HT-29 (cell line): ENCODE measurements around the gene SSBP4. TPM values are rescaled to one million over a fixed set of nuclear protein-coding genes. Genes with fewer than 3 reads are reported as not detected.

Experiments
- DNase-seq: peaks from one replicate; pipeline ENCODE4 v3.0.0-alpha.2; 2015; ENCODE audit warnings: low spot score
- total RNA-seq: library from RNA; depleted of rRNA; stranded (reverse); fragments of >200 nt; shearing (Covaris generic); gene quantifications from 2 replicates; pipeline ENCODE4 v1.2.3, GENCODE V29; 2014

The SSBP4 gene
- total RNA-seq, 1 experiment from 2014 or later = 87.1 TPM

- no peak for DNase-seq
These were observed 14.0 kb downstream of the SSBP4 start for GRCh38 chr19:18433015-18433691.

DNA sequence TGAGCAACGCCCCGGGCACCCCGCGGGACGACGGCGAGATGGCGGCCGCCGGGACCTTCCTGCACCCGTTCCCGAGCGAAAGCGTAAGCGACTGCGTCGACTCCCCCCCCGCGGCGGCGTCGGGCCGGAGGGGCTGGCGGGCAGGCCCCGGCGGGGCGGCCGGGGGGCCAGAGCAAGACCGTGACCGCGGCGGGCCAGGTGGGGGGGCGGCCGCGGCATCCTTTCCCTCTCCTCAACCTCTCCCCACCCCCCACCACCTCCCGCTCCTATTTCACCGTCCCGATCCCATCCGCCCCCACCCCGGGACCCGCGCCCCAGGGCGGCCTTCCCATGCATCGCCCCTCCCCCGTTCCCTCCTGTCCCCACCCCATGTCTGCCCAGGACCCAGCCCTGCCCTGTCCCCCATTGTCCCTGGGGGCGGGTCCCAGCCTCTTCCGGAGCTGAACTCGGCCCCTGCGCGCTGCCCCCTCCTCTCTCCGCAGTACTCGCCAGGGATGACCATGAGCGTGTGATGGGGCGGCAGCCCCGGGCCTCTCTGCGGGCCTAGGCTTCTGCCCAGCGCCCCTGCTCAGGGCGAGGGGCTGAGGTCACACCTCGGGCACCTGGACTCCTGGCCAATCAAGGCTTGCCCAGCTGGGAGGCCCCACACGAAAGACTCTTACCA is 14.7 kb downstream of the SSBP4 start:
- no peak for DNase-seq

DNA sequence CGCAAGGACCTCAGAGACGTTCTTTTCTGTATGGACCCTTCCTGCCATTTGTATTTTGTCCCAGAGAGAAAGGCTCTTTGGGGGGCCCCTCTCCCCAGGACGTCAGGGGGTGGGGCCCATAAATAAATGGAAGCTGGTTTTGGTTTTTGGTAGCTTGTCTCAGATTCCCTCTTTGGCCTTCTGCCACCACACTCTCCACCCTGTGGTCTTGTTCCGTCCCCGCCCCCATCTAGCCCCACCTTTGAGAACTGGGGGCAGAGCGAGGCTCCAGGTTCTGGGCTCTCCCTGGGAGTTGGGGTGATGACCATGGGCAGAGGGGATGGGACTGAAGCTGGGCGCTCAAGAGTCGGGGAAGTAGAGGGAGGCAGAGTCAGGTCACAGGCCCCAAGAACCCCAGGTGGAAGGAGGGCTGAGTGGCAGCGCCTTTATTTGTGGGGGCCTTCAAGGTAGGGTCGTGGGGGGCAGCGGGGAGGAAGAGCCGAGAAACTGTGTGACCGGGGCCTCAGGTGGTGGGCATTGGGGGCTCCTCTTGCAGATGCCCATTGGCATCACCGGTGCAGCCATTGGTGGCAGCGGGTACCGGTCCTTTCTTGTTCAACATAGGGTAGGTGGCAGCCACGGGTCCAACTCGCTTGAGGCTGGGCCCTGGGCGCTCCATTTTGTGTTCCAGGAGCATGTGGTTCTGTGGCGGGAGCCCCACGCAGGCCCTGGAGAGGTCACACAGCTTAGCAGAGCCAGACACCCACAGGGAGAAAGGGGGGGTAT is 15.4 kb downstream of the SSBP4 start:
- DNase-seq = no peak

- DNase-seq = no peak
These were observed 16.1 kb downstream of the SSBP4 start for GRCh38 chr19:18435178-18435841.

GRCh38 chr19:18435842-18436670 is 16.9 kb downstream of the SSBP4 start:
- no peak for DNase-seq

- DNase-seq = peak; percentile 27
These were observed 17.7 kb downstream of the SSBP4 start for GRCh38 chr19:18436671-18437490.

- no peak for DNase-seq
These were observed 18.5 kb downstream of the SSBP4 start, which contains the start of gene ISYNA1 for GRCh38 chr19:18437491-18438330. Gene ISYNA1 (minus strand): TSS chr19:18438133. CDS start chr19:18437979, 154 bp downstream.

DNA sequence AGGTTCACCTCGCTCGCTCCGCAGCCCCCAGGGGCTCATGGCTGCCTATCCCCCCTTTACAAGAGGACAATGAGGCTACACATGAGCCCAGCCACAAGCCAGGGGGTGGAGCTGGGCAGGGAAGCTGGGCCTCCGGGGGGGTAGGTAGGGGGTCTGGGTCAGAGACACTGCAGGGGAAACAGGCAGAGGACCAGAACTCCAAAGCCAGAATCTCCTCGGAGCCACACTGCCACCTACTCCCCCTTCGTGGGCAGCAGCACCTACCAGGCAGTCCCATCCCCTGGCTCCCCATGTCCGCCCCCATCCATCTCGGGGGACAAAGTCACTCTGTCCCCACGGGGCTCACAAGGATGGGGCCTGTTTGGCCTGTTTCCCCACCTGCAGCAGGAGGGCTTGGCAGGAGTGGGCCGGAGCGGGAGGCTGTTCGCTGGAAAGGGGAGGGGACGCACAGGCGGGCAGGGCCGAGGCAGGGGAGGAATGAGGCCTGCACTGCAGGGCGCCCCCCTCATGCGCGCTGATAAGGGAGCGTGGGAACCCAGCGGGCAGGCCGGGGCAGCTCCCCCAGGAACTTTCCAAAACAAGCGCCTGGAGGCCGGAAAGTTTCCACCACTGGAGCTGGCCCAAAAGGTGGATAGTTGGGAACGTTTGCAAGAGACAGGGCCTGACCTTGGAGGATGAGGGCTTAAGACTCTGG is 19.3 kb downstream of the SSBP4 start:
- no peak for DNase-seq

DNA sequence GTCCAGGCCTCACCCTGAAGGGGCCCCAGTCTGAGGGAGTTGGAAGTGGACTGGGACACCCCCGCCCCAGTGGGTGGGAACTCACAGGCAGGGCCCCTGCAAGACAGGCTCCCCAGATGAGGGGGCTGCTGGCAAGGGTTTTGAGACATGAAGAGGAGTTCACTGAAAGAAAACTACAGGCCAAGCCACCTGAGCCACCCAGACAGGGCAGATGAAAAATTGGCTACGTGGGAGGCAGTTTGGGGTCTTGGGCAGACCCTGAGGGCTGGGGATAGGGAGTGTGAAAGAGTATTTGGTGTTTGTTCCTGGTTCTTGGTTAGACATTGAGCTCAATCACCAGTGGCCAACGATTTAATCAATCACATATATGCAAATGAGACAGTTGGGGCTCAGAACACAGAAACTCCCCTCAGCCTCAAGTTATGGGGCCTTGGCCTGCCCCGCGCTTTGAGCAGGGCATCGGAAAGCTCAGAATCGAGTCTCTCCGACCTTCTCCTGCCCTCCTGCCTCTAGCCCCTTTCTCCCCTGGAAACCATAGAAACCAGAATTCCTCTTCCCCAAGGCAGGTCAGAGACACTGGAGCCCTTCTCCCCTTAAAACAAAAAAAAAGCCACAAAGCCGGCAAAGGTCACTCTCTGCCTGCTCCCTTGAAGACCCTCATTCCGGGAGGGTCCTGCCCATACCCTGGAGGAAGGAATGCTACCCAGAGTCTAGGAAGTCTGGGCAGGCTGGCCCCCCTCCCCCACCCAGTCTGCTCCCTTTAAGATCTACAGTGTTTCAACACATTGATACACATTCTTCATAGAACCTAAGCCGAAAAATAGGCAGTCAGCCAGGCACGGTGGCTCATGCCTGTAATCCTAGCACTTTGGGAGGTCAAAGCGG is 20.1 kb downstream of the SSBP4 start:
- DNase-seq = no peak

GRCh38 chr19:18439910-18440237 is 20.7 kb downstream of the SSBP4 start:
- no peak for DNase-seq

- DNase-seq = peak; percentile 41
These were observed 21.2 kb downstream of the SSBP4 start for GRCh38 chr19:18440415-18440877.

- no peak for DNase-seq
These were observed 22.0 kb downstream of the SSBP4 start for GRCh38 chr19:18440936-18441803.

DNA sequence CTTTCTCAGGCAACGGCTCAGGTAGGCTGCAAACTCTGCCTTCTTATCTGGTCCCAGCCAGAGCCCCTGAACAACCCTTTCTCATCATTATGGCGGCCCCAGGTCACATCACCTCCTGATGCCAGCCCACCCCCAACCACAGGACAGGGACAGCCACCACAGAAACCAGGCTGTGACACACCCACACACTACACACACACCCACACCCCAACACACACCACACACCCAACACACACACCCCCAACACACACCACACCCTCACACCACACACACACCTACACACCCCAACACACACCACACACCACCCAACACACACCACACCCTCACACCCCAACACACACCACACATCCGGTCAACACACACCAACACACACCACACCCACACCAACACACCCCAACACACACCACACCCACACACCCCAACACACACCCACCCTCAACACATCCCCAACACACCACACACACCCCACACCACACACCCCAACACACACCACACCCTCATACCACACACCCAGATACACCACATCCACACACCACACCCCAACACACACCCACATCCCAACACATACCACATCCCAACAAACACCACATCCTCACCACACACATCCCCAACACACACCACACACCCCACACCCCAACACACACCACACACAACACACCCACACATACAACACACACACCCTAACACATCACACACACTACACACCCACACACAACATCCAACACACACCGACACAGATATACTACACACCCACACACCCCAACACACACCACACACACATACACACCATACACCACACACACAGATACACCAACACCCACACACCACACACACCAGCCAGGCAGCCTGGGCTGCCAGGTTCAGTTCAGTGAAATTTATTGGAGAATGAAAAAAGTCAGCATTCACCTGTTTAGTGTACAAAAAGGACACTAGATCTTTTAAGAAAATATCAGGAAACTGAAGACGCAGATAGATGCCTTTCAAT is 22.9 kb downstream of the SSBP4 start:
- DNase-seq = no peak

DNA sequence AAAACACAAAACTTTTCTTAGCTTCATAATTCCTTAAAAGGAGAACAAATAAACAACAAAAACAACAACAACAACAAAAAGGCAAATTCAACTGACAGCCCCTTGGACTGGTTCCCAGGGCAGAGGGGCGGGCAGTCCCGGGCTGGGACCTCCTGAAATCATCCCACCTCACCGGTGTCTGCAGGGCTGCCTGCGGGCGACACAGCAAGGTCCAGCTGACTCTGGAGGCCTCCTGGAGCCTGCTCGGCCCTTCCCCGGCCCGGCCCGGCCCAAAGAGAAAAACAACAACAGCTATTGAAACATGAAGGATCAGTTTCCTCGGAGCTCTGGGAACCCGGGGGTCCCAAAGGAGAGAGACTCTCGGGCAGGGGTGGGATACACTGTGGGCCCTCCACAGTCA is 23.7 kb downstream of the SSBP4 start:
- DNase-seq = no peak

DNA sequence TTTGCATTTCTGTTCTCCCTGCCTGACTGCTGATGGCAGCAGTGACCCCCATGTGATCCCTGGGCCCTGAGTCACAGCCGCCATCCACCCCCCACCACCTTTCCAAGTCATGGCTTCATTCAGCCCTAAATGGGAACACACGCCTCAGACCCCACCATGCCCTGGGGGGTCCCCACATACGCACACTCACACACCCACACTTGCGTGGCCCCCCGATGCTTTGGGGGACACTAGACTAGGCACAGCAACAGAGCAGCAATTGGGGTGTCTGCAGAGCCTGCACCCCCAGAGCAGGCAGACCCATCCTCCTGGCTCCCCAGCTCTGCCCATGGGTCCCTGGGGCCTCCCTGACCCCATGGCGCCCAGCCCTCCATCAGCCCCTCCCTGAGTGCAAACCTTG is 24.2 kb downstream of the SSBP4 start:
- no peak for DNase-seq
